Pons (tissue), 1 donor: ENCODE data around the gene ZNF318.

Source experiments
- DNase-seq: peaks from one replicate; pipeline ENCODE4 v3.0.0-alpha.2; 2016; ENCODE audit warnings: low spot score

Gene ZNF318

GRCh38 chr6:43301081-43301870 lies 68.2 kb downstream of the ZNF318 start:
- no peak for DNase-seq

- no peak for DNase-seq
Observed at GRCh38 chr6:43299338-43300293, 69.8 kb downstream of the ZNF318 start.

GRCh38 chr6:43298565-43299337 lies 70.7 kb downstream of the ZNF318 start:
- no peak for DNase-seq

GRCh38 chr6:43297644-43298564 lies 71.5 kb downstream of the ZNF318 start, which contains the start of gene SLC22A7:
TSS of gene SLC22A7 (plus strand) at chr6:43298260. CDS start at chr6:43298359, 99 bp downstream.
- peak; percentile 24 for DNase-seq

- no peak for DNase-seq
Observed at GRCh38 chr6:43296780-43297497, 72.5 kb downstream of the ZNF318 start.

GRCh38 chr6:43295456-43295855 lies 74.0 kb downstream of the ZNF318 start:
- DNase-seq: no peak

GRCh38 chr6:43294536-43294935 lies 74.9 kb downstream of the ZNF318 start:
- no peak for DNase-seq

GRCh38 chr6:43293698-43294097 lies 75.7 kb downstream of the ZNF318 start:
- DNase-seq: no peak

GRCh38 chr6:43292763-43293318 lies 76.6 kb downstream of the ZNF318 start:
- DNase-seq: no peak

GRCh38 chr6:43292341-43292740 lies 77.1 kb downstream of the ZNF318 start:
- DNase-seq: no peak

- DNase-seq: no peak
Observed at GRCh38 chr6:43291708-43292107, 77.7 kb downstream of the ZNF318 start.

- DNase-seq: no peak
Observed at GRCh38 chr6:43290905-43291355, 78.5 kb downstream of the ZNF318 start.

GRCh38 chr6:43290339-43290904 lies 79.0 kb downstream of the ZNF318 start:
- DNase-seq: no peak

GRCh38 chr6:43287717-43288679 lies 81.4 kb downstream of the ZNF318 start:
- DNase-seq: no peak

- DNase-seq: peak; percentile 22
Observed at GRCh38 chr6:43286980-43287716, 82.3 kb downstream of the ZNF318 start.

- DNase-seq: no peak
Observed at GRCh38 chr6:43286456-43286979, 82.9 kb downstream of the ZNF318 start.
